NT2/D1 (cell line): ENCODE results near the gene IL20RA.

Source experiments
- SUZ12 ChIP-seq: IDR thresholded peaks from 2 replicates; pipeline ENCODE4 v1.6.1; 2011; ENCODE audit not compliant: insufficient read length, insufficient read depth; ENCODE audit errors: extremely low read depth
- YY1 ChIP-seq: IDR thresholded peaks from 2 replicates; pipeline ENCODE4 v1.6.1; 2011; ENCODE audit not compliant: insufficient read length, insufficient read depth
- ZNF274 ChIP-seq: IDR thresholded peaks from 2 replicates; pipeline ENCODE4 v1.6.1; 2011; ENCODE audit warnings: mild to moderate bottlenecking, low read depth, low read length

GRCh38 chr6:137001299-137001976 lies 43.3 kb downstream of the IL20RA start:
- TF ChIP-seq ZNF274 = no peak
- TF ChIP-seq YY1 = no peak
- TF ChIP-seq SUZ12 = no peak
